ENCODE data around the gene UPF3B.
"Not testable (repeated sequence)": the region's sequence is repeated elsewhere in the genome, so short reads cannot be mapped to it uniquely, and the experiment has no call there.

The UPF3B gene

DNA sequence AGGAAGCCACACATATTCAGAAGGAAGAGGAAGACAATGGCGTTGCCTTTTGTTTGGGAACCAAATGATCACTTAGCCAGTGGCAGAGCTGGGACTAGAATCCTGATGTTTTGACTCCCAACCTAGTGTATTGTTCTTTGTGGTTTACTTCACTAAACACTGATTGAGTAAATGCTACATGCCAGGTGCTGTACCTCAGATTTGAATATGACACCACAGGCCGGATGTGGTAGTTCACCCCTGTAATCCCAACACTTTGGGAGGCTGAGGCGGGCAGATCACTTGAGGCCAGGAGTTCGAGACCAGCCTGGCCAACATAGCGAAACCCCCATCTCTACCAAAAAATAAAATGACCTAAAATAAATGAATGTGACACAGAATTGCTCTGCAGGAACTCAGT, 27.3 kb upstream of the UPF3B start:
- FAIRE-seq: no peak

GRCh38 chrX:119878740-119879139, 26.0 kb upstream of the UPF3B start:
- DNase-seq (ENCODE audit: insufficient read length) (no peak), FAIRE-seq (no peak)
- no peak for TF ChIP-seq POLR2A (IDR thresholded peaks at IDR 0.05; ENCODE audit: low read depth, low read length)
- TF ChIP-seq TAF1 (IDR thresholded peaks at IDR 0.05; ENCODE audit: borderline replicate concordance, low read depth, low read length): no peak
- no peak for TF ChIP-seq POLR2AphosphoS5 (IDR thresholded peaks at IDR 0.05; ENCODE audit: low read depth, low read length)

More for the DNA sequence above, 27.3 kb upstream of the UPF3B start:
- TF ChIP-seq POLR2A (IDR thresholded peaks at IDR 0.05; ENCODE audit: low read depth, low read length) (no peak), TAF1 (IDR thresholded peaks at IDR 0.05; ENCODE audit: borderline replicate concordance, low read depth, low read length) (no peak), POLR2AphosphoS5 (IDR thresholded peaks at IDR 0.05; ENCODE audit: low read depth, low read length) (no peak)
- DNase-seq (ENCODE audit: insufficient read length): no peak

- peak; percentile 85 for TF ChIP-seq POLR2AphosphoS5 (IDR thresholded peaks at IDR 0.05; ENCODE audit: low read depth, low read length)
- TF ChIP-seq POLR2A (IDR thresholded peaks at IDR 0.05; ENCODE audit: low read depth, low read length): peak; percentile 87
- TF ChIP-seq TAF1 (IDR thresholded peaks at IDR 0.05; ENCODE audit: borderline replicate concordance, low read depth, low read length): peak; percentile 80
- FAIRE-seq: peak; percentile 92
- DNase-seq (ENCODE audit: insufficient read length): peak; percentile 68
These were observed 19.0 kb upstream of the UPF3B start, which contains the start of the genes NDUFA1 and RNF113A for GRCh38 chrX:119871599-119872395. NDUFA1 (plus strand) TSS chrX:119871832; CDS start chrX:119871912, 80 bp downstream. RNF113A (minus strand) TSS chrX:119871733; CDS start chrX:119871613, 120 bp downstream.

- FAIRE-seq: no peak
- DNase-seq (ENCODE audit: insufficient read length): no peak
- no peak for TF ChIP-seq POLR2AphosphoS5 (IDR thresholded peaks at IDR 0.05; ENCODE audit: low read depth, low read length)
- no peak for TF ChIP-seq TAF1 (IDR thresholded peaks at IDR 0.05; ENCODE audit: borderline replicate concordance, low read depth, low read length)
- TF ChIP-seq POLR2A (IDR thresholded peaks at IDR 0.05; ENCODE audit: low read depth, low read length): no peak
These were observed 18.5 kb upstream of the UPF3B start for GRCh38 chrX:119871245-119871598.

GRCh38 chrX:119870626-119871131, 17.9 kb upstream of the UPF3B start:
- TF ChIP-seq POLR2AphosphoS5 (IDR thresholded peaks at IDR 0.05; ENCODE audit: low read depth, low read length) (no peak), TAF1 (IDR thresholded peaks at IDR 0.05; ENCODE audit: borderline replicate concordance, low read depth, low read length) (0 out of 2 replicates have a peak, but pooled peaks have one; percentile 17)
- DNase-seq (ENCODE audit: insufficient read length) (no peak), FAIRE-seq (peak; percentile 66)

DNA sequence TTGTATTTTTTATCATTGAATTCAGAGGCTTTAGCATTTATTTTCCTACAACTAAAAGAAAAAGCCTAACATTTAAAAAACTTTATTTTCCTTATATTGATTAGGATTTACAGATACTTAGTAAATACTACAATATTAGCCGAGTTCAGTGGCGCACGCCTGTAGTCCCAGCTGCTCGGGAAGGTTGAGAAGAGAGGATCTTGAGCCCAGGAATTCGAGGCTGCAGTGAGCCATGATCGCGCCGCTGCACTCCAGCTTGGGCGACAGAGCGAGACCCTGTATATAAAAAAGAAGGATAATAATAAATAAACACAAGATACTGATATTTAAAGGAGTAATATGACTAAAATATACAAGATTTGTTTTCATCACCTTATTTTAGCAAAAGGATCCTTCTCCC, 681 bp upstream of the UPF3B start:
- no peak for DNase-seq (ENCODE audit: insufficient read length)
- FAIRE-seq: no peak
- no peak for TF ChIP-seq POLR2A (IDR thresholded peaks at IDR 0.05; ENCODE audit: low read depth, low read length)

DNA sequence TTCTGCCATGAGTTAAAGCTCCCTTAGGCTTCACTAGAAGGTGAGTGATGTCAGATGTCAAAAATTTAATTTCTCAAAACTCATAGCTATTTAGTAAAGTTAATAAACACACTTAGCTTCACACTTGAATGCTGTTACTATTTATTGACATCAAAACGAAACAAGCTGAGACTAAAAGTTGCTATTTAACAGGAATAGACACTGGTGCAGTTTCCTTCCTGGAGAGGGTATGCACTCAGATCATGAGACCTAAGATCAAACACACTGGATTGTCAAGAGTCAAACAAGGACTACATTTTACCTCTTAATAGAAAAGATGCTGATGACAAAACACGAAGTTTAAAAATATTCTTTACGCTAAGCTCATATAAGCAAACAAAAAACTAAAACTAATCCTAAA, 18.9 kb downstream of the UPF3B start:
- FAIRE-seq (no peak), DNase-seq (ENCODE audit: insufficient read length) (no peak)
- TF ChIP-seq POLR2A (IDR thresholded peaks at IDR 0.05; ENCODE audit: low read depth, low read length): no peak

GRCh38 chrX:119828446-119828845, 24.3 kb downstream of the UPF3B start:
- no peak for DNase-seq (ENCODE audit: insufficient read length)
- TF ChIP-seq TAF1 (IDR thresholded peaks at IDR 0.05; ENCODE audit: borderline replicate concordance, low read depth, low read length): no peak
- TF ChIP-seq POLR2AphosphoS5 (IDR thresholded peaks at IDR 0.05; ENCODE audit: low read depth, low read length): no peak
- TF ChIP-seq POLR2A (IDR thresholded peaks at IDR 0.05; ENCODE audit: low read depth, low read length): no peak
- FAIRE-seq: no peak

DNA sequence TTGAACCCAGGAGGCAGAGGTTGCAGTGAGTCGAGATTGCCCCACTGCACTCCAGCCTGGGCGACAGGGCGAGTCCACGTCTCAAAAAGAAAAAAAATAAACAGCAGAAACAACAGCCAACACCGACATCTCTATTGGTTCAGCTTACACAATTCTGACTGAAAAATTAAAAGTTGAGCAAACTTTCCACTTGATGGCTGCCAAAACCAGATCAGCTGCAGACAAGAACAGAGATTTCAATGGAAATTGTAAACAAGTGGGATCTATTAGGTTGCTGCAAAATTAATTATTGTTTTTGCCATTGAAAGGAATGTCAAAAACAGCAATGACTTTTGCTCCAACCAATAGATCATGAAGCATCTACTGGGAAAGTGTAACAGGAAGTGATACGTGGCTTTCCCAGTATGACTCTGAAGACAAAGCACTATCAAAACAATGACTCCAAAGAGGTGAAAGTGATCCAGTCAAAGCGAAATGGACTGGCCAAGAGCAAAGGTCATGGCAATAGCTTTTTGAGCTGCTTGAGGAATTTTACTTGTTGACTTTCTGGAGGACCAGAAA, 26.3 kb downstream of the UPF3B start:
- TF ChIP-seq POLR2AphosphoS5 (IDR thresholded peaks at IDR 0.05; ENCODE audit: low read depth, low read length) (no peak), TAF1 (IDR thresholded peaks at IDR 0.05; ENCODE audit: borderline replicate concordance, low read depth, low read length) (no peak), POLR2A (IDR thresholded peaks at IDR 0.05; ENCODE audit: low read depth, low read length) (no peak)
- FAIRE-seq (peak; percentile 76), DNase-seq (ENCODE audit: insufficient read length) (no peak)

- DNase-seq (ENCODE audit: insufficient read length): not testable (repeated sequence)
- FAIRE-seq: peak; percentile 77
These were observed 28.5 kb downstream of the UPF3B start for GRCh38 chrX:119824221-119824620.

GRCh38 chrX:119821703-119822102, 31.1 kb downstream of the UPF3B start:
- DNase-seq (ENCODE audit: insufficient read length): not testable (repeated sequence)
- FAIRE-seq: peak; percentile 24

DNA sequence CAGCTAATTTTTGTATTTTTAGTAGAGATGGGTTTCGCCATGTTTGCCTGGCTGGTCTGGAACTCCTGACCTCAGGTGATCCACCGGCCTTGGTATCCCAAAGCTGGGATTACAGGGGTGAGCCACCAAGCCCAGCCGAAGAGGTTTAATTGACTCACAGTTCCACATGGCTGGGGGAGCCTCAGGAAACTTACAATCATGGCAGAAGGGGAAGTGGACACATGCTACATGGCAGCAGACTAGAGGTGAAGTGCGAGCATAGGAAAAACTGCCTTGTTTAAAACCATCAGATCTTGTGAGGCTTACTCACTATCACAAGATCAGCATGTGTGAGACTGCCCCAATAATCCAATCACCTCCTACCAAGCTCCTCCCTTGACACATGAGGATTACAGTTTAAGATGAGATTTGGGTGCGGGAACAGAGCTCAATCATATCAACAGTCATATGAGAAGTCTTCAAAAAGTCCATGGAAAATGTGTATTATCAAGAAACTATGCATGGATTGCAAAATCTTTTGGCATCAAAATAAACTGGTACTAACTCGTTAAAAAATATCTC, 35.6 kb downstream of the UPF3B start:
- no peak for DNase-seq (ENCODE audit: insufficient read length)
- no peak for FAIRE-seq
- TF ChIP-seq POLR2AphosphoS5 (IDR thresholded peaks at IDR 0.05; ENCODE audit: low read depth, low read length): no peak
- TF ChIP-seq TAF1 (IDR thresholded peaks at IDR 0.05; ENCODE audit: borderline replicate concordance, low read depth, low read length): no peak
- no peak for TF ChIP-seq POLR2A (IDR thresholded peaks at IDR 0.05; ENCODE audit: low read depth, low read length)
